SK-N-SH treated with all-trans-retinoic acid at 6 μM for 48 hours (cell line): ENCODE data around the gene CD101.

Experiments
- ATAC-seq: fragments of 200-7000 bp; cut with Tn5 transposase; 3 replicates; pipeline ENCODE4 v1.9.1; 2020; ENCODE audit warnings: mild to moderate bottlenecking, moderate library complexity
- ARNTL ChIP-seq: fragments of 450-650 bp; formaldehyde crosslinking; IDR thresholded peaks from 2 replicates; pipeline ENCODE4 v1.5.0; 2020; ENCODE audit warnings: low read depth, mild to moderate bottlenecking, moderate library complexity, borderline replicate concordance
- BACH2 ChIP-seq: fragments of 250-450 bp; sonication (Bioruptor Pico); IDR thresholded peaks from 2 replicates; pipeline ENCODE4 v1.9.0; 2021; ENCODE audit warnings: mild to moderate bottlenecking, borderline replicate concordance
- CSDC2 ChIP-seq: fragments of 250-450 bp; sonication (Bioruptor Pico); IDR thresholded peaks from 2 replicates; pipeline ENCODE4 v1.5.0; 2020; ENCODE audit warnings: mild to moderate bottlenecking, moderate library complexity
- ESRRG ChIP-seq: fragments of 250-450 bp; sonication (Bioruptor Pico); IDR thresholded peaks from 2 replicates; pipeline ENCODE4 v1.6.1; 2021; ENCODE audit warnings: mild to moderate bottlenecking
- GLIS3 ChIP-seq: fragments of 250-450 bp; sonication (Bioruptor Pico); IDR thresholded peaks from 2 replicates; pipeline ENCODE4 v1.5.0; 2020; ENCODE audit warnings: mild to moderate bottlenecking, moderate library complexity
- ISL1 ChIP-seq: fragments of 250-450 bp; sonication (Bioruptor Pico); IDR thresholded peaks from 2 replicates; pipeline ENCODE4 v2.1.2; 2022; ENCODE audit warnings: mild to moderate bottlenecking, moderate library complexity
- OSR1 ChIP-seq: fragments of 250-450 bp; sonication (Bioruptor Pico); IDR thresholded peaks from 2 replicates; pipeline ENCODE4 v1.8.0; 2022; ENCODE audit warnings: moderate library complexity, mild to moderate bottlenecking, inconsistent platforms
- PPARA ChIP-seq: fragments of 250-450 bp; sonication (Bioruptor Pico); IDR thresholded peaks from 2 replicates; pipeline ENCODE4 v1.5.0; 2020; ENCODE audit warnings: mild to moderate bottlenecking, borderline replicate concordance
- RARB ChIP-seq: fragments of 250-450 bp; sonication (Bioruptor Pico); IDR thresholded peaks from 2 replicates; pipeline ENCODE4 v1.8.0; 2021; ENCODE audit warnings: mild to moderate bottlenecking, moderate library complexity
- SNAI2 ChIP-seq: fragments of 250-450 bp; sonication (Bioruptor Pico); IDR thresholded peaks from 2 replicates; pipeline ENCODE4 v1.5.0; 2020; ENCODE audit warnings: mild to moderate bottlenecking, moderate library complexity
- TOX ChIP-seq: fragments of 250-450 bp; sonication (Bioruptor Pico); IDR thresholded peaks from 2 replicates; pipeline ENCODE4 v1.8.0; 2021; ENCODE audit warnings: mild to moderate bottlenecking, moderate library complexity, borderline replicate concordance
- ZC3H10 ChIP-seq: fragments of 250-450 bp; sonication (Bioruptor Pico); IDR thresholded peaks from 2 replicates; pipeline ENCODE4 v1.5.1; 2021; ENCODE audit warnings: mild to moderate bottlenecking, moderate library complexity
- ZFP3 ChIP-seq: fragments of 250-450 bp; sonication (Bioruptor Pico); IDR thresholded peaks from 2 replicates; pipeline ENCODE4 v1.5.0; 2020; ENCODE audit warnings: mild to moderate bottlenecking, moderate library complexity
- ZFP30 ChIP-seq: fragments of 450-650 bp; formaldehyde crosslinking; IDR thresholded peaks from 2 replicates; pipeline ENCODE4 v1.5.0; 2022; ENCODE audit warnings: mild to moderate bottlenecking, moderate library complexity
- ZNF565 ChIP-seq: fragments of 450-650 bp; formaldehyde crosslinking; conservative IDR thresholded peaks from 2 replicates; pipeline ENCODE4 v1.5.0; 2020; ENCODE audit warnings: low read depth, mild to moderate bottlenecking, moderate library complexity
- ZNF8 ChIP-seq: fragments of 450-650 bp; formaldehyde crosslinking; IDR thresholded peaks from 2 replicates; pipeline ENCODE4 v1.5.0; 2020; ENCODE audit warnings: mild to moderate bottlenecking, moderate library complexity
- TF ChIP-seq, protein P1 (sequence below): fragments of 250-450 bp; sonication (Bioruptor Pico); IDR thresholded peaks from 2 replicates; pipeline ENCODE4 v1.5.0; 2020; ENCODE audit warnings: mild to moderate bottlenecking, moderate library complexity
- TF ChIP-seq, protein P2 (sequence below): fragments of 250-450 bp; sonication (Bioruptor Pico); IDR thresholded peaks from 2 replicates; pipeline ENCODE4 v1.5.1; 2021; ENCODE audit warnings: mild to moderate bottlenecking, moderate library complexity
- TF ChIP-seq, protein P3 (sequence below): fragments of 250-450 bp; sonication (Bioruptor Pico); IDR thresholded peaks from 2 replicates; pipeline ENCODE4 v1.8.0; 2021; ENCODE audit warnings: low read depth, mild to moderate bottlenecking, moderate library complexity, borderline replicate concordance
- TF ChIP-seq, protein P4 (sequence below): fragments of 250-450 bp; sonication (Bioruptor Pico); IDR thresholded peaks from 2 replicates; pipeline ENCODE4 v1.5.1; 2020; ENCODE audit warnings: low read depth, mild to moderate bottlenecking, moderate library complexity

The CD101 gene

DNA sequence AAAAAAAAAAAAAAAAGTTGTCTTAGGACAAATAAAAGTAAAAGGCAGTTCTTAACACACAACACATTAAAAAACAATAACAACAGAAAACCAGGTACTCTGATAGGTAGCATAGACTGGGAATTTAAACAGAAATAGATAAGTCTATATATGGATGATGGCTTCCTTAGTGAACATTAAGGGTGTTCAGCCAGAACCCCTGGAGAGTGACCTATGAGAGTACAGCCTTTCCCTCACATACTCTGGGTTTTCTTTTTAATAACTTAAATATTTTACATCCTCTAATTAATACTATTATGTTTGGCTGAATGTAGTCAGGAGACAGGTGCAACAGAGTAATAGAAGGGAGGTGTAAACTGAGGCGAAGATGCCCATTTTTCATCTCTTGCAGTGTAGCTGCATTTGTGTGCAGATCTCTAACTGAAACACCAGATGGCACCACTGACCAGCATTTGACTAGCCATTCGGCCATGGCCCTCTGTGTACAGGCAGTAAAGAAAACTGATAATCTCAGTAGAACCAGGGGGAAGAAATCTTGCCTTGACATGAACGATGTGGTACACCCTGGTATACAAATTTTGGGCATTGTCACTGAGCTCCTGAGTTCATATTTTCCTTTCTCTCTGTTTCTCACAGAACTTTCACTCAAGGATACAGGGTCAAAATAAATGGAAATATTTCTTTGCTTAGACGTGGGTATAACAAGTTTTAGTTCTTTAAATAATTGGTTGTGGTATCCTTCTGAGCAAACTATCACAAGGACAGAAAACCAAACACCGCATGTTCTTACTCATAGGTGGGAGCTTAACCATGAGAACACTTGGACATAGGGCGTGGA lies 66.2 kb downstream of the CD101 start:
- TF ChIP-seq ARNTL (CRISPR knock-in tag) (no peak), GLIS3 (no peak)
- peak; percentile 99 for ATAC-seq

DNA sequence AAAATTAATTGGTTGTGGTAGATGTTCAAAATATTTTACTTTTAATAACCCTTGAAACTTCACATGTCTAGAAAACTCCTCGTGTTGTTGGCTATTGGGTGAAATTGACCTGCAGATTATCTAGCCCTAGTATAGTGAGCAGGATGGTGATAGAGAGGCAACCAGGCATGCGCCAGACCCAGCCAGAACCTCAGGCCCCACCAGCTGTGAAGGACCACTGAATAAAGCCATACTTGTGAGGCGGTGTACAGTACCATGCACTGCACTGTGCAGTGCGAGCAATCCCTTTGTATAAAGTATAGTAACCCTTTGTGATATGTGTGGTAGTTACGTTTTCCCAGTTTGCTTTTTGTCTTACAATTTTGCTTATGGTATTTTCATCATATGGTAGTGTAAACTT lies 67.0 kb downstream of the CD101 start:
- no peak for ATAC-seq
- TF ChIP-seq, protein P1, sequence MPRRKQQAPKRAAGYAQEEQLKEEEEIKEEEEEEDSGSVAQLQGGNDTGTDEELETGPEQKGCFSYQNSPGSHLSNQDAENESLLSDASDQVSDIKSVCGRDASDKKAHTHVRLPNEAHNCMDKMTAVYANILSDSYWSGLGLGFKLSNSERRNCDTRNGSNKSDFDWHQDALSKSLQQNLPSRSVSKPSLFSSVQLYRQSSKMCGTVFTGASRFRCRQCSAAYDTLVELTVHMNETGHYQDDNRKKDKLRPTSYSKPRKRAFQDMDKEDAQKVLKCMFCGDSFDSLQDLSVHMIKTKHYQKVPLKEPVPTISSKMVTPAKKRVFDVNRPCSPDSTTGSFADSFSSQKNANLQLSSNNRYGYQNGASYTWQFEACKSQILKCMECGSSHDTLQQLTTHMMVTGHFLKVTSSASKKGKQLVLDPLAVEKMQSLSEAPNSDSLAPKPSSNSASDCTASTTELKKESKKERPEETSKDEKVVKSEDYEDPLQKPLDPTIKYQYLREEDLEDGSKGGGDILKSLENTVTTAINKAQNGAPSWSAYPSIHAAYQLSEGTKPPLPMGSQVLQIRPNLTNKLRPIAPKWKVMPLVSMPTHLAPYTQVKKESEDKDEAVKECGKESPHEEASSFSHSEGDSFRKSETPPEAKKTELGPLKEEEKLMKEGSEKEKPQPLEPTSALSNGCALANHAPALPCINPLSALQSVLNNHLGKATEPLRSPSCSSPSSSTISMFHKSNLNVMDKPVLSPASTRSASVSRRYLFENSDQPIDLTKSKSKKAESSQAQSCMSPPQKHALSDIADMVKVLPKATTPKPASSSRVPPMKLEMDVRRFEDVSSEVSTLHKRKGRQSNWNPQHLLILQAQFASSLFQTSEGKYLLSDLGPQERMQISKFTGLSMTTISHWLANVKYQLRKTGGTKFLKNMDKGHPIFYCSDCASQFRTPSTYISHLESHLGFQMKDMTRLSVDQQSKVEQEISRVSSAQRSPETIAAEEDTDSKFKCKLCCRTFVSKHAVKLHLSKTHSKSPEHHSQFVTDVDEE (CRISPR knock-in tag): no peak
- TF ChIP-seq BACH2 (CRISPR knock-in tag): no peak
- TF ChIP-seq TOX: no peak
- no peak for TF ChIP-seq PPARA
- no peak for TF ChIP-seq ZNF8 (CRISPR knock-in tag)
- no peak for TF ChIP-seq ESRRG
- TF ChIP-seq ISL1 (CRISPR knock-in tag): no peak
- no peak for TF ChIP-seq OSR1 (CRISPR knock-in tag)
- TF ChIP-seq, protein P2, sequence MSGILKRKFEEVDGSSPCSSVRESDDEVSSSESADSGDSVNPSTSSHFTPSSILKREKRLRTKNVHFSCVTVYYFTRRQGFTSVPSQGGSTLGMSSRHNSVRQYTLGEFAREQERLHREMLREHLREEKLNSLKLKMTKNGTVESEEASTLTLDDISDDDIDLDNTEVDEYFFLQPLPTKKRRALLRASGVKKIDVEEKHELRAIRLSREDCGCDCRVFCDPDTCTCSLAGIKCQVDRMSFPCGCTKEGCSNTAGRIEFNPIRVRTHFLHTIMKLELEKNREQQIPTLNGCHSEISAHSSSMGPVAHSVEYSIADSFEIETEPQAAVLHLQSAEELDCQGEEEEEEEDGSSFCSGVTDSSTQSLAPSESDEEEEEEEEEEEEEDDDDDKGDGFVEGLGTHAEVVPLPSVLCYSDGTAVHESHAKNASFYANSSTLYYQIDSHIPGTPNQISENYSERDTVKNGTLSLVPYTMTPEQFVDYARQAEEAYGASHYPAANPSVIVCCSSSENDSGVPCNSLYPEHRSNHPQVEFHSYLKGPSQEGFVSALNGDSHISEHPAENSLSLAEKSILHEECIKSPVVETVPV (CRISPR knock-in tag): no peak
- no peak for TF ChIP-seq RARB (CRISPR knock-in tag)
- TF ChIP-seq, protein P3, sequence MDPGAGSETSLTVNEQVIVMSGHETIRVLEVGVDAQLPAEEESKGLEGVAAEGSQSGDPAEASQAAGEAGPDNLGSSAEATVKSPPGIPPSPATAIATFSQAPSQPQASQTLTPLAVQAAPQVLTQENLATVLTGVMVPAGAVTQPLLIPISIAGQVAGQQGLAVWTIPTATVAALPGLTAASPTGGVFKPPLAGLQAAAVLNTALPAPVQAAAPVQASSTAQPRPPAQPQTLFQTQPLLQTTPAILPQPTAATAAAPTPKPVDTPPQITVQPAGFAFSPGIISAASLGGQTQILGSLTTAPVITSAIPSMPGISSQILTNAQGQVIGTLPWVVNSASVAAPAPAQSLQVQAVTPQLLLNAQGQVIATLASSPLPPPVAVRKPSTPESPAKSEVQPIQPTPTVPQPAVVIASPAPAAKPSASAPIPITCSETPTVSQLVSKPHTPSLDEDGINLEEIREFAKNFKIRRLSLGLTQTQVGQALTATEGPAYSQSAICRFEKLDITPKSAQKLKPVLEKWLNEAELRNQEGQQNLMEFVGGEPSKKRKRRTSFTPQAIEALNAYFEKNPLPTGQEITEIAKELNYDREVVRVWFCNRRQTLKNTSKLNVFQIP (CRISPR knock-in tag): no peak
- no peak for TF ChIP-seq SNAI2
- TF ChIP-seq GLIS3: no peak
- no peak for TF ChIP-seq ZC3H10 (CRISPR knock-in tag)
- no peak for TF ChIP-seq CSDC2 (CRISPR knock-in tag)

DNA sequence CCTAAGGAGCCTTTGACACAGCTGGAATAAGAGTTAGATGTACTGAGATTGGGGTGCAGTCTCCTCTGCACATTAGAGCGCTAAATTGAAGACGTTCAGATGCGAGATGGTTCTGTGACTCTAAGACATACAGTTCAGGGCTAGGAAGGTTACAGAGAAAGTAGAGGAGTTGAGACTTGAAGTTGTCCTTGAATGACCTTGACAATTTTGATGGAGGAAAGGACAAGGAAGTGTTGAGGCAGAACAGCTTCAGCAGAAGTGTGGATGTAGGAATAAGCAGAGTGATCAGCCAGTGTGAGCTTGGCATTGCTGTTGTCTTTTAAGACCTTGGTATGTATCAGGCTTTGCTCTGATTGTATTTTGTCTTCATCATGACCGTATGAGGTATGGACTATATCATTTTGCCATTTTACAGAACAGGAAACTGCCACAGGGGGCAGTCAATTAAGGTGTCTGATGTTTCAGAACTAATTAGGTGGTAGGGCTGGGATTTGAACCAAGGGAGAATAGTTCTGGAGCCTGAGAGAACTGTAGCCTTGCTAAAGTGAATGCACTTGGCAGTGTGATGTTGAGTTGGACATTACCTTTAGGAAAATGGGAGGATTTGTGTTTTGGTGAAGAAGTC lies 67.8 kb downstream of the CD101 start:
- TF ChIP-seq ZNF565 (CRISPR knock-in tag) (no peak), ZFP30 (no peak), ZNF8 (CRISPR knock-in tag) (no peak), RARB (CRISPR knock-in tag) (no peak), PPARA (no peak), ZC3H10 (CRISPR knock-in tag) (no peak), ESRRG (no peak), CSDC2 (CRISPR knock-in tag) (no peak), BACH2 (CRISPR knock-in tag) (no peak), ZFP3 (CRISPR knock-in tag) (no peak)
- TF ChIP-seq, protein P4, sequence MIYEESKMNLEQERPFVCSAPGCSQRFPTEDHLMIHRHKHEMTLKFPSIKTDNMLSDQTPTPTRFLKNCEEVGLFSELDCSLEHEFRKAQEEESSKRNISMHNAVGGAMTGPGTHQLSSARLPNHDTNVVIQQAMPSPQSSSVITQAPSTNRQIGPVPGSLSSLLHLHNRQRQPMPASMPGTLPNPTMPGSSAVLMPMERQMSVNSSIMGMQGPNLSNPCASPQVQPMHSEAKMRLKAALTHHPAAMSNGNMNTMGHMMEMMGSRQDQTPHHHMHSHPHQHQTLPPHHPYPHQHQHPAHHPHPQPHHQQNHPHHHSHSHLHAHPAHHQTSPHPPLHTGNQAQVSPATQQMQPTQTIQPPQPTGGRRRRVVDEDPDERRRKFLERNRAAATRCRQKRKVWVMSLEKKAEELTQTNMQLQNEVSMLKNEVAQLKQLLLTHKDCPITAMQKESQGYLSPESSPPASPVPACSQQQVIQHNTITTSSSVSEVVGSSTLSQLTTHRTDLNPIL (CRISPR knock-in tag): no peak
- TF ChIP-seq, protein P3 (CRISPR knock-in tag): no peak
- TF ChIP-seq, all 23 proteins: peak for 0
- ATAC-seq: no peak
